Measurements from ENCODE around the gene PLCL2. TPM values are rescaled to one million over a fixed set of nuclear protein-coding genes. Genes with fewer than 3 reads are reported as not detected.

Gene PLCL2
- total RNA-seq, 1 experiment from 2014 or later = 32.1 TPM

- no CpG with 5 or more reads among the region's 3 CpGs for WGBS (ENCODE audit: extremely low coverage, insufficient read length, low lambda C conversion rate)
- Histone ChIP-seq H3K4me1 (ENCODE audit: insufficient read depth, low read length) (no peaks in the 10 kb centered on the region), H3K4me2 (ENCODE audit: insufficient read depth, insufficient read length, low read length) (no peak overlapping the region), H2BK20ac (ENCODE audit: low read depth, low read length, poor library complexity, severe bottlenecking) (no peak overlapping the region), H3K14ac (ENCODE audit: insufficient read depth, low read length) (no peak overlapping the region), H3K27me3 (ENCODE audit: insufficient read depth, low read length) (no peaks in the 10 kb centered on the region), H3K9ac (ENCODE audit: extremely low read depth, insufficient read length, low read length) (no peak overlapping the region), H4K8ac (replicated peaks; ENCODE audit: insufficient read length, low read depth, low read length) (no peak overlapping the region), H3K9me3 (ENCODE audit: control insufficient read depth, low read depth, low read length) (no peaks in the 10 kb centered on the region), H4K20me1 (ENCODE audit: control insufficient read depth, insufficient read depth, insufficient read length) (no peaks in the 10 kb centered on the region), H4K91ac (ENCODE audit: insufficient read length, low read depth, low read length) (no peak overlapping the region), H3T11ph (ENCODE audit: low read length) (no peak overlapping the region), H3K23me2 (ENCODE audit: insufficient read length, low read depth, low read length, poor library complexity, severe bottlenecking) (no peaks in the 10 kb centered on the region), H3K56ac (ENCODE audit: insufficient read length, low read depth, low read length) (no peak overlapping the region), H3K79me1 (ENCODE audit: insufficient read depth, low read depth, low read length, poor library complexity, severe bottlenecking) (no peaks in the 10 kb centered on the region), H3K23ac (ENCODE audit: insufficient read length, low read depth, low read length) (no peak overlapping the region), H2BK15ac (ENCODE audit: low read depth, low read length) (no peak overlapping the region), H3K4ac (ENCODE audit: low read depth, low read length) (no peak overlapping the region), H2BK12ac (ENCODE audit: insufficient read length, low read depth, low read length) (no peak overlapping the region), H2AK5ac (ENCODE audit: insufficient read length, low read length) (no peak overlapping the region), H3K79me2 (ENCODE audit: insufficient read depth, low read length) (no peaks in the 10 kb centered on the region), H2BK120ac (ENCODE audit: low read depth, low read length, poor library complexity, severe bottlenecking) (no peak overlapping the region), H2AFZ (ENCODE audit: low read length) (no peak overlapping the region), H3K18ac (ENCODE audit: insufficient read length, low read depth, low read length) (no peak overlapping the region), H3K27ac (ENCODE audit: insufficient read length, low read depth, low read length) (no peak overlapping the region), H2BK5ac (ENCODE audit: insufficient read length, low read length) (no peak overlapping the region), H4K5ac (ENCODE audit: insufficient read length, low read depth, low read length) (no peak overlapping the region)
- Mint-ChIP-seq H3K4me3 (no peak overlapping the region), H3K27me3 (ENCODE audit: low read depth) (no peaks in the 10 kb centered on the region; the same call in none of the 2 replicates), H3K4me1 (no peaks in the 10 kb centered on the region), H3K9me3 (peaks cover 12 to 20% of the 10 kb centered on the region in 2 experiments; a peak in 4 of 5 replicates), H3K36me3 (ENCODE audit: insufficient read depth in 1 of 3, low read depth in 3 of 3) (peaks cover 0 to 16% (median 0%) of the 10 kb centered on the region in 3 experiments; a peak in 3 of 7 replicates), H3K27ac (peak overlapping the region in 1 of 3 experiments; percentile 60; a peak in 1 of 7 replicates)
- TF ChIP-seq CTCF (conservative IDR thresholded peaks at IDR 0.05) = no peak
- no peak for DNase-seq
Observed at GRCh38 chr3:17130956-17131355, 246.2 kb downstream of the PLCL2 start.
